Measurements from ENCODE around the gene C9orf50. TPM values are rescaled to one million over a fixed set of nuclear protein-coding genes. Genes with fewer than 3 reads are reported as not detected.

The C9orf50 gene
- total and polyA plus RNA-seq, 2 donors (not counting 1 experiment from before 2014, with no cell fraction given) = not detected

DNA sequence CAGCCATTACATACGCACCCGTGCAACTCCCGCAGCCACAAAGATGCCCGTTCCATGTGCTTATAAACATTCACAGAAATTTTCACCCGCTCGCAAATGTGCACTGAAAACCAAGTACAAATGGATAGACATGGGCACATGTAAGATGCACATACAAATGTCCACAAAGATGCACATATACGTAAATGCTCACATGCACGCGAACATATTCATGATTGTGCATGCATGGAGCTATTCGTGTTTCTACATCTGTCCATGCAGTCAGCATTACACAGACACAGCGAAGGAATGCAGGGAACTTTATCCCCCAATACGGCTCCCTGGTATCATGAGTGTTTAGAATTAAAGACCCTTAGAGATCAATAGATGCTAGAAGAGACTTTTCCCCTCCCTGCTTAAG is 58.4 kb downstream of the C9orf50 start:
- Histone ChIP-seq H2AFZ (ENCODE audit: insufficient read depth, low read depth, low read length, poor library complexity, severe bottlenecking) (no peak overlapping the region), H3K9ac (ENCODE audit: low read length) (no peak overlapping the region), H3K36me3 (replicated peaks in 1 of 2; ENCODE audit: control extremely low read depth in 1 of 2, control insufficient read depth in 1 of 2, extremely low read depth in 1 of 2, insufficient read depth in 2 of 2, low read length in 1 of 2) (no peaks in the 10 kb centered on the region), H3K4me1 (ENCODE audit: control insufficient read depth in 2 of 2, insufficient read depth in 2 of 2, low read length in 2 of 2) (no peaks in the 10 kb centered on the region), H3K27ac (ENCODE audit: low read length in 2 of 2) (no peak overlapping the region), H4K20me1 (ENCODE audit: control insufficient read depth, insufficient read depth, low read length, poor library complexity, severe bottlenecking) (no peaks in the 10 kb centered on the region), H3K9me3 (ENCODE audit: control extremely low read depth in 1 of 3, control insufficient read depth in 2 of 3, insufficient read depth in 1 of 3, low read length in 2 of 3) (no peaks in the 10 kb centered on the region), H3K79me2 (ENCODE audit: control insufficient read depth, insufficient read depth, low read length) (no peaks in the 10 kb centered on the region), H3K27me3 (replicated peaks in 1 of 4; ENCODE audit: control extremely low read depth in 1 of 4, control insufficient read depth in 3 of 4, insufficient read depth in 4 of 4, low read length in 3 of 4) (peaks cover 0 to 10% (median 0%) of the 10 kb centered on the region in 4 experiments), H3K4me2 (replicated peaks; ENCODE audit: low read depth, low read length, poor library complexity, severe bottlenecking) (no peak overlapping the region), H3K4me3 (ENCODE audit: control extremely low read depth in 1 of 5, extremely low read depth in 1 of 5, insufficient read depth in 1 of 5, low read depth in 2 of 5, low read length in 4 of 5) (no peak overlapping the region)
- Mint-ChIP-seq H3K4me1 (no peaks in the 10 kb centered on the region), H3K27me3 (peaks cover 39% of the 10 kb centered on the region), H3K9me3 (ENCODE audit: insufficient read depth) (no peaks in the 10 kb centered on the region), H3K4me3 (no peak overlapping the region), H3K27ac (no peak overlapping the region)
- WGBS (ENCODE audit: insufficient coverage) = 96% methylated on average over 6 of the region's 12 CpGs
- ChIA-PET CTCF (no interaction called here), POLR2A (no interaction called here)
- intact Hi-C loops (cut with micrococcal nuclease) = no loop called here
- no peak for DNase-seq
- no peak for ATAC-seq (ENCODE audit: low read depth)
- TF ChIP-seq, protein P1, sequence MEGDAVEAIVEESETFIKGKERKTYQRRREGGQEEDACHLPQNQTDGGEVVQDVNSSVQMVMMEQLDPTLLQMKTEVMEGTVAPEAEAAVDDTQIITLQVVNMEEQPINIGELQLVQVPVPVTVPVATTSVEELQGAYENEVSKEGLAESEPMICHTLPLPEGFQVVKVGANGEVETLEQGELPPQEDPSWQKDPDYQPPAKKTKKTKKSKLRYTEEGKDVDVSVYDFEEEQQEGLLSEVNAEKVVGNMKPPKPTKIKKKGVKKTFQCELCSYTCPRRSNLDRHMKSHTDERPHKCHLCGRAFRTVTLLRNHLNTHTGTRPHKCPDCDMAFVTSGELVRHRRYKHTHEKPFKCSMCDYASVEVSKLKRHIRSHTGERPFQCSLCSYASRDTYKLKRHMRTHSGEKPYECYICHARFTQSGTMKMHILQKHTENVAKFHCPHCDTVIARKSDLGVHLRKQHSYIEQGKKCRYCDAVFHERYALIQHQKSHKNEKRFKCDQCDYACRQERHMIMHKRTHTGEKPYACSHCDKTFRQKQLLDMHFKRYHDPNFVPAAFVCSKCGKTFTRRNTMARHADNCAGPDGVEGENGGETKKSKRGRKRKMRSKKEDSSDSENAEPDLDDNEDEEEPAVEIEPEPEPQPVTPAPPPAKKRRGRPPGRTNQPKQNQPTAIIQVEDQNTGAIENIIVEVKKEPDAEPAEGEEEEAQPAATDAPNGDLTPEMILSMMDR (IDR thresholded peaks at IDR 0.05) = no peak
- no peak for TF ChIP-seq EZH2 (IDR thresholded peaks at IDR 0.05; ENCODE audit: borderline replicate concordance, insufficient read depth, low read depth, low read length, poor library complexity, severe bottlenecking)

Other genes with a start within 250 kb of the C9orf50 start
- gene NTMT1, start 5.1 kb upstream of the C9orf50 start, total RNA-seq = 33.6 and 35.3 TPM in 2 replicates
- gene NTMT1, start 5.1 kb upstream of the C9orf50 start, polyA plus RNA-seq = 21.8 and 29.9 TPM in 2 replicates
- 24.8 and 27.7 TPM in 2 replicates for gene ASB6, start 21.1 kb upstream of the C9orf50 start, total RNA-seq
- 18.6 and 27.9 TPM in 2 replicates for gene ASB6, start 21.1 kb upstream of the C9orf50 start, polyA plus RNA-seq
- gene PRRX2, start 44.5 kb upstream of the C9orf50 start, total RNA-seq = not detected in 2 replicates
- not detected in 2 replicates for gene PRRX2, start 44.5 kb upstream of the C9orf50 start, polyA plus RNA-seq
- not detected in 2 replicates for gene PTGES, start 131.9 kb upstream of the C9orf50 start, total RNA-seq
- 0.07 TPM in 1 of 2 replicates, not detected in the other for gene PTGES, start 131.9 kb upstream of the C9orf50 start, polyA plus RNA-seq
- 17.4 and 18.9 TPM in 2 replicates for gene TOR1B, start 182.1 kb upstream of the C9orf50 start, total RNA-seq
- gene TOR1B, start 182.1 kb upstream of the C9orf50 start, polyA plus RNA-seq = 13.3 and 16.1 TPM in 2 replicates
- 30.3 and 35.3 TPM in 2 replicates for gene TOR1A, start 203.0 kb upstream of the C9orf50 start, total RNA-seq
- gene TOR1A, start 203.0 kb upstream of the C9orf50 start, polyA plus RNA-seq = 17.3 and 28.6 TPM in 2 replicates
- gene C9orf78, start 214.2 kb upstream of the C9orf50 start, total RNA-seq = 42.8 and 43.6 TPM in 2 replicates
- gene C9orf78, start 214.2 kb upstream of the C9orf50 start, polyA plus RNA-seq = 43.6 and 84.8 TPM in 2 replicates
- 49.5 and 52.2 TPM in 2 replicates for gene USP20, start 214.4 kb upstream of the C9orf50 start, total RNA-seq
- gene USP20, start 214.4 kb upstream of the C9orf50 start, polyA plus RNA-seq = 72.6 and 87.0 TPM in 2 replicates

Data from B cell (primary cell).